GM12873 (cell line): ENCODE measurements around the gene TRPC3.

Source experiments
- CTCF ChIP-seq: IDR thresholded peaks from 2 replicates; pipeline ENCODE4 v1.5.1; 2012; ENCODE audit warnings: low read depth, mild to moderate bottlenecking, moderate library complexity, low read length, control low read depth; ENCODE audit not compliant: insufficient read depth; ENCODE audit errors: missing control alignments

Gene TRPC3

GRCh38 chr4:121846662-121847061 is 105.2 kb downstream of the TRPC3 start:
- TF ChIP-seq CTCF: no peak

GRCh38 chr4:121842862-121843261 is 109.0 kb downstream of the TRPC3 start:
- no peak for TF ChIP-seq CTCF

GRCh38 chr4:121838136-121838535 is 113.7 kb downstream of the TRPC3 start:
- TF ChIP-seq CTCF: no peak

GRCh38 chr4:121829511-121829910 is 122.3 kb downstream of the TRPC3 start:
- no peak for TF ChIP-seq CTCF
